GDM1 (cell line): Measurements from ENCODE around the gene CACNB4.

ENCODE experiments used
- DNase-seq: peaks from one replicate; lab custom pipeline; 2025; lab: John Stamatoyannopoulos, UW

The CACNB4 gene

DNA sequence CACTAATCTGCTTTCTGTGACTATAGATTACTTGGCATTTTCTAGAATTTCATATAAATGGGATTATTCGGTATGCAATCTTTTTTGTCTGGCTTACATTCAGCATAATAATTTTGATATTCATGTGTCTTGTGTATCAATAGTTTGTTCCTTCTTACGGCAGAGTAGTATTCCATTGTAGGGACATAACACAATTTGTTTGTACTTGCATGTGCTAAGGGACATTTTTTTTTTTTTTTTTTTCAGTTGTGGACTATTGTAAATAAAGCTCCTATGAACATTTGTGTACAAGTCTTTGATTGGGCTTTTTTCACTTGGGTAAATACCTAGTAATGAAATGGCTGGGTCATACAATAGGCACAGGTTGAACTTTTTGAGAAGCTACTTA, 315.7 kb downstream of the CACNB4 start:
- no peak for DNase-seq
